Brain pericyte (primary cell): Measurements from ENCODE around the gene AKNA.

Source experiments
- DNase-seq: peaks from one replicate; pipeline ENCODE4 v3.0.0-alpha.2; 2012; ENCODE audit warnings: low read depth, low spot score

The AKNA gene, protein sequence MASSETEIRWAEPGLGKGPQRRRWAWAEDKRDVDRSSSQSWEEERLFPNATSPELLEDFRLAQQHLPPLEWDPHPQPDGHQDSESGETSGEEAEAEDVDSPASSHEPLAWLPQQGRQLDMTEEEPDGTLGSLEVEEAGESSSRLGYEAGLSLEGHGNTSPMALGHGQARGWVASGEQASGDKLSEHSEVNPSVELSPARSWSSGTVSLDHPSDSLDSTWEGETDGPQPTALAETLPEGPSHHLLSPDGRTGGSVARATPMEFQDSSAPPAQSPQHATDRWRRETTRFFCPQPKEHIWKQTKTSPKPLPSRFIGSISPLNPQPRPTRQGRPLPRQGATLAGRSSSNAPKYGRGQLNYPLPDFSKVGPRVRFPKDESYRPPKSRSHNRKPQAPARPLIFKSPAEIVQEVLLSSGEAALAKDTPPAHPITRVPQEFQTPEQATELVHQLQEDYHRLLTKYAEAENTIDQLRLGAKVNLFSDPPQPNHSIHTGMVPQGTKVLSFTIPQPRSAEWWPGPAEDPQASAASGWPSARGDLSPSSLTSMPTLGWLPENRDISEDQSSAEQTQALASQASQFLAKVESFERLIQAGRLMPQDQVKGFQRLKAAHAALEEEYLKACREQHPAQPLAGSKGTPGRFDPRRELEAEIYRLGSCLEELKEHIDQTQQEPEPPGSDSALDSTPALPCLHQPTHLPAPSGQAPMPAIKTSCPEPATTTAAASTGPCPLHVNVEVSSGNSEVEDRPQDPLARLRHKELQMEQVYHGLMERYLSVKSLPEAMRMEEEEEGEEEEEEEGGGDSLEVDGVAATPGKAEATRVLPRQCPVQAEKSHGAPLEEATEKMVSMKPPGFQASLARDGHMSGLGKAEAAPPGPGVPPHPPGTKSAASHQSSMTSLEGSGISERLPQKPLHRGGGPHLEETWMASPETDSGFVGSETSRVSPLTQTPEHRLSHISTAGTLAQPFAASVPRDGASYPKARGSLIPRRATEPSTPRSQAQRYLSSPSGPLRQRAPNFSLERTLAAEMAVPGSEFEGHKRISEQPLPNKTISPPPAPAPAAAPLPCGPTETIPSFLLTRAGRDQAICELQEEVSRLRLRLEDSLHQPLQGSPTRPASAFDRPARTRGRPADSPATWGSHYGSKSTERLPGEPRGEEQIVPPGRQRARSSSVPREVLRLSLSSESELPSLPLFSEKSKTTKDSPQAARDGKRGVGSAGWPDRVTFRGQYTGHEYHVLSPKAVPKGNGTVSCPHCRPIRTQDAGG (N-terminal part only)

DNA sequence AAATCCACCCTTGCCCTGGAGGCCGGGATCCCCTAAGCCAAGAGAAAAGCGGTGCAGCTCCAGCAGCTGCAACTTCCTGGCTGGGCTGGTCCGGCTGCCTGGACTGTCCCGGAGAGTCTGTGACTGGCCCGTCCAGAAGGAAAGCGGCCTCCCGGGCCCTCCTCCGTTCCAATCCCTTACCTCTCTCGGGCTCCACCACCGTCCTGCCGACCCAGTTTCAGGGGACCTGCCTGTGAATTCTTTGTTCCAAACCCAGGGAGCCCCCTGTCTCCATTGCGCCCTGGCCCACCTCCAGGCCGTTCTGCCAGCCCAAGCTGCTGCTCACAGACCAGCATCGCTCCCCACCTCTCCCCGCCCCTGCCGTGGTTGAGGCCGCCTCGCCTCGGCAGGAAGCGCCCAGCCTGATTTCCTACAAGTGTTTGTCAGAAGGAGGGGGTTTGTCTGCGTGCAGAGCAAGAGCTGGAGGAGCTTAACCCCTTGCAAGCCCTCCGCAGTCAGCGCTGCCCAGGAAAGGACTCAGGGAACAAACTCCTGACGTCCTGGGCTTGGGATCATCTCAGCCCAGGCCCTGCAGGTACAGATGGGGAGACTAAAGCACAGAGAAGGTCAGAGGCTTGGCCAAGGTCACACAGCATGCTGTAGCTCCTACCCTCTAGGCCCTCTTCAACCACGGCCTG lies at the start of gene AKNA:
TSS of gene AKNA (minus strand) at position 303 of the 677 bp plus-strand sequence. CDS start 6,649 bp downstream, outside the sequence.
- peak; percentile 51 for DNase-seq

DNA sequence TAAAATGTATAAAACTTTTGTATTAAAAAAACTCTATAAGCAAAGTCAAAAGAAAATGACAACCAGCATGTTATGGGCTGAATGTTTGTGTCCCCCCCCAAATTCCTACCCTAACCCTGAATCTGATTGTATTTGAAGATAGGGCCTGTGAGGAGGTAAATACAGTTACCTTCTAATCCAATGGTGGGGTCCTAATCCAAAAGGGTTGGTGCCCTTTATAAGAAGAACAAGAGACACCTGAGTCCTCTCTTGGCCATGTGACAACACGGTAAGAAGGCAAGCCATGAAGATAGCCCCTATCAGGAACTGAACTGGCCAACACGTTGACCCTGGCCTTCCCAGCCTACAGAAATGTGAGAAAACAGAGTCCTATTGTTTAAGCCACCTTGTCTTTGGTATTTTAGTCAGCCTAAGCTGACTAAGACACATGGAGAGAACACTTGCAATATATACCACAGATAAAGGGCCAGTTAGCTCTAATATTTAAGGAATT lies 49.7 kb upstream of the AKNA start:
- DNase-seq: no peak

DNA sequence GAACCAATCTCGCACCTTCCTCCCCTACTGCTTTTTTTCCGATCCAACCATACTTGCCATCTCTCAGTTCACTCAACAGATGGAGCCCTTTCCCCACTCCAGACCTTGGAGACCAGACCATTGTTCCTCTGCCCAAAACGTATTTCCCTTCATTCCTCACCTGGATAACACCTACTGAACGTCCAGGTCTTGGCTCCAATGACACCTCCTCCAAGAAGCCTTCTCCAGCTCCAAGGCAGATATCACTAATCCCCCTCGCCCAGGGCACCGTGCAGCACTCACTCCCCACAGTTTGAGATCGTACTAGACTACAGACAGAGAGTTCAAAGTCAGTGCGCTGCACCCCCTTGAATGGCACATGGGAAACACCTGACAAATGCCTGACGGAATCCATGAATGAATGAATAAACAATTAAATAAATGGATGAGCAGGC lies 47.1 kb upstream of the AKNA start:
- no peak for DNase-seq

DNA sequence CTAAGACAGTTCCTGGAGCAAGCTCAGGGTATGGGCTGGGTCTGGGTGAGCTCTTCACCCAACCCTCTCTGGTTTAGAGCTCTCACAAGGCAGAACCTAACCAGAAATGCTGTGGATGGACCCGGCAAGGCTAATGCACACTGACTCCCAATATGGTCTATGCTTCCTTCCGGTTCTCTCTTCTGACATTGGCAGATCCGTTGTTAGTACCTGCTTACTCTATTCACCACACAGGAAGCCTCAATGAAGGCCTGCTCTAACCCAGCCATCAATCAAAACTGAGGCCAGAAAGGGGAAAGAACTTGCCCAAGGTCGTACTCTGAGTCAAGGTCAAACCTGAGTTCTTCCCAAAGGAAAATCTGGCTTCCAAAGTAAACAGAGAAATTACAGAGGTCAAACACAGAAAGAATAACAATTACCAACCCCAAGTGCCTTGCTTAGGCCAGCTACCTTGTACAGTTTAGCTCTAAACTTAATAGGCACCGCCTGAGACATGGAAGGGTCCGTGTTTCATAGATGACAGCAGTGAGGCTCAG lies 46.0 kb upstream of the AKNA start:
- no peak for DNase-seq

DNA sequence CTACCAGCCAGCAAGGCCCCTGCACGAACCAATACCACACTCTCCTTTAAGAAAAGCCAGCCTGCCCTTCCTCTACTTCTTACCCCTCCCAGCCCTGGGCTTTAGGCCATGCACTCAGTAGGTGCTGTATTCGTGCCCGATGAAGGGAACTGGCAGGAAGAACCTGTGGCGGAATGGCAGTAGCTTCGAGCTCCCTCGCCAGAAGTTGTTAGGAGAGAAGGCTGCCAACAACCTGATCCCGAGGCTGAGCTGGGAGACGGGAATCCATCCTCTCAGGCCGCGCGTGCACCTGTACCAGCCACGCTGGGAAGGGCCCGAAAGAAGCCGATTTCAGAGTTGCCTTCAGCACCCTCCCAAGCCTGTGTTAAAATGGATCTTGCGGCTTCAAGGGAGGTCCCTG lies 45.3 kb upstream of the AKNA start:
- DNase-seq: no peak

DNA sequence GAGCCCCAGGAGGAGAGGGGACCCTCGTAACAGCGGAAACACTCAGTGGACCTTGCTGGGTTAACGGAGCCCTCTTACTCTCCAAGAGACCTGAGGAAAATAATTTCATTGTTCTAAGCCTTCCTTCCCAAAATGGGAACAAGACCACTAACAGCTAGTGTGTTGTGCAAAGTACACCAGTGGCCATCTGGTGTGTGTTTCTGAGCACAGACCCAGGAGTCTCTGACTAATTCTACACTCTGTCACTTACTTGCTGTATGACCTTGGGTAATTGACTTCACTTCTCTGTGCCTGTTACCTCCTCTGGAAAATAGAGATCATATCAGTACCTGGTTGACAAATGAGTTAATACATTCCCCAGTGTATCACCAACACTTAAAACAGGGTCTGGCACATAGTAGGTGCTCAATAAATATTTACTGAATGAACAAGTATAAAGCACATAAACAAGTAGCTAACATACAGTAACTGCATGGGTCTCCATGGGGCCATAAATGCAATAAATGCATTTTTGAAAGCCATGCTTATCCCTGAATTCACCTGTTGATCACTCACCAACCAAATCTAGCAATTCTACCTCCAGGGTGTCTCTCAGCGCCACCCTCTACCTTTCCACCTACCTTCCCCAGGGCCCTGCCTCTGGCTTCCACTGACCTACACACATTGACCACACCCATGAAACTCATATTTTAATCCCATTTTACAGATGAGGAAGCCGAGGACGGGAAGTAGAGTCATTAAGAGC lies 44.7 kb upstream of the AKNA start:
- DNase-seq: no peak

DNA sequence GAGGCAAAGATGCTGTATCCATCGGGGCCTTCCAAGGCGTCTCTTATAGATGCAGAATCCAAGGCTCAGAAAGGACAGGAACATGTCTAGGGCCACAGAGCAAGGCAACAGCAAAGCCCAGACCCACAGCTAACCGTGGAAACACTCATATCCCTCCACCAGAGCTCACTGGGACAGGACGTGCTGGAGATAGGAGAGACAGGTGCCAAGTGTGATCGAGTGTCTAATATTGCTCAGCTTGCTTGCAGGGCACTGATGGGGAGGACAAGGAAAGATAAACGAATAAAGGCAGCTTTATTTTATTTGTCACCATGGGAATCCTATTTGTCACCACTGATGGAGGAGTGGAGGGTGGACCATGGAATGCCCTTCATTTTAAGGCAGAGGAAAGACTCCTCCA lies 44.0 kb upstream of the AKNA start:
- DNase-seq: no peak

DNA sequence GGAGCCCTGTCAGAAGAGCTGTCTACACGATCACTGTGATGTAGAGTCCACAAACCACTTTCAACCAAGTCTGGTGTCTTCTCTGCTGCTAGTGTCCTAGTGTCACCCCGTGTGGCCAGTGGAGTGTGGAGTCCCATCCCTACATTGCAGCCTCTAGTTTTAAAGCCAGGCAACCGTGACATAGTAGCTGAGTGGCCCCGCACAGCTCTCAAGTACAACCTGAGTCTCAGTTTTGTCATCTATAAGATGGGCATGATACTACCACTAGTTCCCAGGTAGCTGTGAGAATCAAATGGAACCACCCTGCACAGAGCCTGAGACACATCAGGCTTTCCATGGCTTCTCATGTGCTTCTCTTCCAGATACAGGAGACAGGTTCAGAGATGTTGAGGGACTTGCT lies 43.2 kb upstream of the AKNA start:
- no peak for DNase-seq

DNA sequence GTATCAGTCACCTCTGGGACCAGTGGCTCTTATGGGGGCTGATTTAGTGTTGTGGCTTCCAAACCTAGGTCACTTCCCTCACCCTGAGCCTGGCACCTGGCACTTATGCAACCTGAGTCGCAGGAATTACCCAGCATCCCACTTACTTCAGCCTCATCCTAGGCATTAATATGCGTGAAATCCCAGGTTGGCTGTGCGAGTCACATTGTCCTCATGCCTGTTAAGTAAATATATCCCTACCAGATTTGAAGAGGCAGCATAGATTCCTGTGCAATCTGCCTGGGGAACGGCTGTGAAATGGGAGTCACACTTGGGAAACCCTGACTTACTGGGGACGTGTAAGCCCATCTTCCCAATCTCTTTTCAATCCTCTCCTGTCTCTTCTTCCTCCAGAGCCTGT lies 42.7 kb upstream of the AKNA start:
- no peak for DNase-seq

DNA sequence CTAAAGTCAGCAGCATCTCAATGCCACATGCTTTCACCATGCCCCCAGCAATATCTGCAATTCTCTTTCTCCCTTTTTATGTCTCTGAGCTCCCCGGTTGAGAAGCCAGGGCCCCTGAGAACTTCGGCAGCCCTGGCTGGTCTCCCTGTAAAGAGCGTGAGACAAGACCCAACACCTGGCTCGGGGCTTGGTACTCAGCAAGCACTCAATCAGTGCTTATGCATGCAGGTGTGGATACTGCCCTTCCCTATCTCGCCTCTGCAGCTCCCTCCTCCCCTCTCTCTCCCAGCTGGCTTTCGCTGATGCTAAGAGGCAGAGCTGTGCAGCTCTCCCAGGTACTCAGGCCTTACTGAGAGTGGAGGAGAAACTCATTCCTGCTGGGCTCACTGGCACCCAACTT lies 41.7 kb upstream of the AKNA start:
- DNase-seq: no peak

DNA sequence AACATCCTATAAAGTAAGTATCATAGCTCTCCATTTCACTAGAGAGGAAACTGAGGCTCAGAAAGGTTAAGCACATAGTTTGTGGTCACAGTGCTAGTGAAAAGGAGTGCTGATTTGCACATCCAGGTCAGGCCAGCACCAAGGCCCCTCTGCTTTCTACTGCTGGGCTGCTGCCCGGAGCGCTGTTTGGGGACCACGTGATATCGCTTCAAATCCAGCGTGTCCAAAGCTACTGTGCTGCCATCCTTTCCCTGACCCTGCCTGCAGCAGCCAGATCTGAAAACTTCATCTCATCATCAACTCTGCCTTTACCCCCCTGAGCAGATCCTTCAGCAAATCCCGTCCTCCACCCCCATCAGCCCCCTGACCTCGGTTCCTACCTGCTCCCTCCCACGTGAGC lies 40.7 kb upstream of the AKNA start:
- DNase-seq: no peak

DNA sequence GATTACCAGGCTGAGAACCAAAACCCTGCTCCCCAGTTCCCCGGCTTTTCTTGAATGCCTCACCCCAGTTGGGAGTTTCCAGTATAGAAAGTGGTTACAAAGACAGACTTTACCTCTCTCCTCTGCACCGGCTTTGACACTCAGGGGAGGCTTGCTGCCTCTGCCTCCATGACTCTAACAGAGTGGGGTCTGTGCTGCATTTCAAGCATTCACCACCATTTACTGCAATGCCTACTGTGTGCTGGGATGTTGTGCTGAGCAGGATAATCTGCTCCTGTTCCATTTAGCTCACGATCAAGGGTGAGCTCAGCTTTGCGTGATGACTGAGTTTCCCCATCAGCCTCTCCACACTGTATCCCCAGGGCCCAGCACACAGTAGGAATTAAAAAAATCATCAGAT lies 39.9 kb upstream of the AKNA start:
- DNase-seq: no peak

DNA sequence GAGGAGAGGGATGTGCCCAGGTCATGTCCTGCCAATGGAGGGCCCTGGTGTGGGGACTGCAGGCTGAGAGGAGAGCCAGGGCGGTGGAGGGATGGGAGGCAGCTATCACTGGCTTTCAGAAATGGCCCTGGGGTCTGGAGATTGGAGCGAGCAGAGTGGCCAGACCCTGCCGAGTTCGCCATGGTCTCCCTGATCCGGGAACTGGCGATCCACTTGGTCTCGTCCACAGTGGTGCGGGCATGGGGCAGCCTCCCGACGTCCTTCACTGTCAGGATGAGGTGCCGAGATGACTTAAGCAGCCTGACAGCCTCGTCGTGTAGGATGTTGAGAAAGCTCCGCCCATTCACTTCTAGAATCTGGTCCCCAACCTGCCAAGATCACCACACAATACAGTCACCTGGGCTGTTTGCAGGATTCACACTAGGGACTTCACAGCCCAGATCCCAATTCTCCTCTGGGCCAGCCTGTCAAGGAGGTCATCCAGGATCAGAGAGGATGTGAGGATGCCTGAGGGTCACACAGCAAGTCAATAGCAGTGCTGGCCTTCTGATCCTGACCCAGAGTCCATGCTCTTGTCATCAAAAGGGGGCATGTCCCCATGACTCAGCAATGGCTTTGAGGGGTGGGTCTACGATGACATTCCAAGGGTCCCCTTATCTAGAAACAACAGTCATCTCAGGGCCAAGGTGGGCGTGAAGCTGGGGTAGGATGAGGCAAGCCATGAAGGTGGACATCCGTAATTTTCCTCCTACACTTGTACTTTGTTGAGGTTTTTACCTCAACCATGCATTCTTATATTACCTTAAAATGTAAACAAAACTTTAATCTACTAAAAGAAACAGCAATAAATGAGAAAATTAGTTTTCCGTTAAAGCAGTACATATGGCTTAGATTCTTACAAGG lies 38.5 kb upstream of the AKNA start:
- DNase-seq: no peak

DNA sequence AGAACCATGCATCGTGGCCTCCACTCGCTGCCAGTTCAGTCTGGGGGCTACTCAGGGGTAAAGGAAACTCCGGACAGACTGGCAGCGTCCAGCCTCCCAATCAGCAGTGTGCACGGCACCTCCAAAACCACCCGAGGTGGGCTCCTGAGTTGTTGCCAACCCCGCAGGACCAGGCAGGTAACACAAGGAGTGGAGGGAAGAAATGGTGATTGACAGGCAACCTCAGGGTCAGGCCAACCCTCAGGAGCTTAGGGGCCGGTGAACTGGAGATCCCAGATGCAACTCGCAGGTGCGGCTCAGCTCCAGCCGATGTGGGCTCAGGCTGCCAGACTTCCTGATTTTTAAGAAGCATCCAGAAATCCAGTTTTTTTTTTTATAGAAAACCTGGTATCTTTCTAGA lies 37.3 kb upstream of the AKNA start:
- no peak for DNase-seq

DNA sequence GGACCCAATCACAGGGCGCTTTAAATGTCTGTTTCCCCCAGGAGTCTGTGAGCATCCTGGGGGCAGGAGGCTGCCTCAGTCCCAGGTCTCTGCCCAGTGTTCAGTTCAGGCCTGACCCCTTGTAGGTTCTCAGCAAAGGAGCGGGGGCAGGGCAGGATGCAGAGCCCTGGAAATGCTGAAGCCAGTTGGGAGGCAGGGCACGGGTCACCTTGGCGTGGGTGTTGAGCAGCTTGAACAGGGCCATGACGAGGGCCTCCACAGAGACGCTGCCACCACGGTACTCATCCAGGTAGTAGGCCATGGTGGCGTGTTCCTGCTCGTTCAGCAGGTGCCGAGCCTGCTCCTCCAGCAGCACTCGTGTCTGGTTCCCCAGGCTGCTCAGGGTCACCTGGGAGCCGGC lies 36.3 kb upstream of the AKNA start:
- no peak for DNase-seq

DNA sequence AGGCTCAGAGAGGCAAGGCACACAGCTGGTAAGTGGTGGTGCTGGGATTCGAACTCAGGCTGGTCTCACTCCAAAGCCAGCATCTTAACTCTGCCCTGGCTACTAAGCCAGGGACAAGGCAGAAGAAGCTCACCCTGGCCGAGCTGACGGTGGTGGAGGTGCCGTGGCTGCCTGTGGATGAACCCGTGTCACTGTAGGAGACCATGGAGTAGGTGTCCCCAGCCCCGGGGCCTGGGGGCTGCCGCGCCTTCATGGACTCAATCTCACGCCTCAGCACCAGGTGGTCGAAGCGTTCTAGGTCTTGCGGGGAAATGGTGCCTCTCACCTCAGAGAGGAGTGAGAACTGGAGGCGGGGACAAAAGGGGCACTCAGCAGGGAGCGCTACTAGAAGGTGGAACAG lies 35.4 kb upstream of the AKNA start:
- DNase-seq: no peak

DNA sequence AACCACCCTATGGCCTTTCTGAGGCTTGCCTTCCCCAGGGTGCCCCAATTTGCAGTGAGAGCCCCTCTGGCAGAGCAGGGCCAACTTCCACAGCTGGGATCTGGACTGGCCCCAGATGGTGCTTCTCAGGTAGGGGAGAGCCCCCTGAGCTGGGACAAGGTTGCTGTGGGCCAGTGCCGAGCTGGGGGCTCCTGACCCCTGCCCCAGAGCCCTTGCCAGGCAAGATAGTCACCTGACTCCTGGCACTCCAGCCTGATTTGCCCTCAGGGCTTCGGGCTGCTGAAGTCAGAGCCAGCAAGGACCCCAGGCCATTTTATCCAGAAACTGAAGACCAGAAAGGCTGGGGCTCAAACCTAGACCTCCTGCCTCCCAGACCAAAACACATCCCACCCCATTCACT lies 33.4 kb upstream of the AKNA start:
- DNase-seq: no peak

DNA sequence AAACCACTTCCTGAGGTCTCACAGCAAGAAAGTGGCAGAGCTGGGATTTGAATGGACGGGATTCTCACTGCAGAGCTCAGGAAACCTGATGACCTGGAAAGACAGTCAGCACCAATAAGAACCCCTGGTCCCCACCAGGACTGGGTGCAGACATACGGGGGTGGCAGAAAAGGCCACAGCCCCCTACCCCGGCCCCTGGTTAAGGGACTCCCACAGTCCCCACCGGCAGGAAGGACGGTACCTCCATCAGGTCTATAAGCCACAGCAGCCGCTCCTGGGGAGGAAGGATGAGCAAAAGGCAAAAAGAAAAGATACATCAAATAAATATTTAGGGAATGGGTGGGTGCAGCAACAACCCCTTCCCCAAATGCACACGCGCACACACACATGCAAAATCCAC lies 32.0 kb upstream of the AKNA start:
- DNase-seq: no peak

DNA sequence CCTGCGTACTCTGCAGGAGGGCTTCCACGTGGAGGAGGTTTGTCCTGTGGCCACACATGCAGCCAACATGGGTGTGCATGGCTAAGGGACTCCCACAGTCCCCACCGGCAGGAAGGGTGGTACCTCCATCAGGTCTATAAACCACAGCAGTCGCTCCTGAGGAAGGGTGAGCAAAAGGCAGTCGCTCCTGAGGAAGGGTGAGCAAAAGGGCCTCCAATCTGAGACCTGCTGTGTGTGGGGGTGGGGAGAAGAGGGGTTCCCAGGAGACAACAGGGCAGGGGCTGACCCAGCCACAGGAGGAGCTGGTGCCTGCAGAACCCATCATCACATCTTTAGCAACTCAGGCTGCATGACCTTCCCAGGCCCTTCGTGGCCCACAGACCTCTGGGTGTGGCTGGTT lies 30.3 kb upstream of the AKNA start:
- DNase-seq: no peak
